Thyroid gland (tissue), 4 donors: ENCODE data around the gene TGFB3. TPM values are rescaled to one million over a fixed set of nuclear protein-coding genes. Genes with fewer than 3 reads are reported as not detected.

Experiments used
- DNase-seq, 2 donors: peaks; one replicate each; pipeline ENCODE4 v3.0.0-alpha.2; 2019
- H3K27ac ChIP-seq, 3 donors: fragments of 200-600 bp; sonication (generic); 1 replicate in 2 of 3; 2 replicates in 1 of 3; pipeline ENCODE4 v1.5.1; 2016 to 2019; ENCODE audit warnings: mild to moderate bottlenecking in 1 of 3, moderate library complexity in 1 of 3
- H3K27me3 ChIP-seq: fragments of 200-600 bp; sonication (generic); one replicate; pipeline ENCODE4 v1.5.1; 2019
- H3K36me3 ChIP-seq, 2 donors: fragments of 200-600 bp; sonication (generic); one replicate each; pipeline ENCODE4 v1.5.1; 2016 to 2019
- H3K4me1 ChIP-seq, 2 donors: fragments of 200-600 bp; sonication (generic); one replicate each; pipeline ENCODE4 v1.5.1; 2017 to 2019
- H3K4me3 ChIP-seq, 3 donors: fragments of 200-600 bp; sonication (generic); replicated peaks in 1 of 3; 1 replicate in 2 of 3; 2 replicates in 1 of 3; pipeline ENCODE4 v1.5.1; 2016; ENCODE audit warnings: mild to moderate bottlenecking in 1 of 3
- H3K9me3 ChIP-seq: fragments of 200-600 bp; sonication (generic); one replicate; pipeline ENCODE4 v1.5.1; 2017
- CTCF ChIP-seq, 6 experiments: fragments of 200-600 bp in 3 of 6; fragments of 450-650 bp in 3 of 6; sonication (generic) in 3 of 6; IDR thresholded peaks; one replicate each; pipeline ENCODE4 v1.5.1; 2016 to 2019; ENCODE audit warnings: antibody characterized with exemption in 6 of 6, mild to moderate bottlenecking in 2 of 6, inconsistent platforms in 1 of 6, moderate library complexity in 1 of 6
- POLR2A ChIP-seq, 2 donors: fragments of 450-650 bp; IDR thresholded peaks; one replicate each; pipeline ENCODE4 v1.6.1; 2017; ENCODE audit warnings: antibody characterized with exemption in 2 of 2, mild to moderate bottlenecking in 2 of 2, moderate library complexity in 1 of 2
- WGBS, 2 donors: methylation state at CpG; one replicate each; pipeline ENCODE4 v1.1.5; 2017; 5-methylcytosine and 5-hydroxymethylcytosine counted together
- intact Hi-C: fragments of 100-400 bp; cut with DNase I; formaldehyde crosslinking; loops from one replicate; pipeline ENCODE4 v1.15.1; 2023
- total RNA-seq, 4 donors: library from RNA; depleted of rRNA; stranded (reverse); fragments of >200 nt; gene quantifications; one replicate each; pipeline ENCODE4 v1.2.3, GENCODE V29; 2016

TGFB3 gene
- total RNA-seq, 4 donors from 2014 or later, result 8.0 to 14.7 (median 11.3) TPM

DNA sequence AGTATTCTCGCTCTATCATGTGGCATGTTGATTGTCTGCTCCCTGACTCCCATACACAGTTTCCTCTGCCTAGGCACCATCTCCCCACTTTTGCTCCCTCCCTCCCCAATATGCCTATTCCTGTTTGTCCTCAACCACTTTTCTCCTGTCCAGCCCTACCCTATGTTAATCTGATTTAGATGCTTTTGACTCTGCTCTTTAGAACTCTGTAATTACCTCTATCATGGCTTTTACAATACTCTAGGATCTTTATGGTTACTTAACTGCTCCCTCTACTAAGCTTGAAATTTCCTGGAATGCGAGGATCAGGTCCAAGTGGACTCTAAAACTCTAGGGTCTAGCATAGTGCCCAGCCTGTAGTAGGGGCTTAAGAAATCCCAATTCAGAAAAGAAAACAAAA, 68.6 kb downstream of the TGFB3 start:
- DNase-seq, result no peak
- TF ChIP-seq CTCF (IDR thresholded peaks at IDR 0.05), result no peak
- no peak for TF ChIP-seq POLR2A (IDR thresholded peaks at IDR 0.05)
- Histone ChIP-seq H3K4me3 (no peak overlapping the region), H3K4me1 (no peaks in the 10 kb centered on the region), H3K27ac (no peak overlapping the region), H3K27me3 (no peaks in the 10 kb centered on the region), H3K9me3 (no peaks in the 10 kb centered on the region), H3K36me3 (no peaks in the 10 kb centered on the region)
- WGBS, 2 donors, result 97 to 98% methylated on average over 2 of the region's 2 CpGs
- intact Hi-C loops, result no loop called here

- H3K4me3 ChIP-seq, result no peak overlapping the region
- no peaks in the 10 kb centered on the region for H3K36me3 ChIP-seq
- no peaks in the 10 kb centered on the region for H3K27me3 ChIP-seq
- DNase-seq, result no peak
- TF ChIP-seq CTCF (IDR thresholded peaks at IDR 0.05) (no peak), POLR2A (IDR thresholded peaks at IDR 0.05) (no peak)
- intact Hi-C loops, result no loop called here
- no peaks in the 10 kb centered on the region for H3K4me1 ChIP-seq
- 64 to 70% methylated on average over 7 of the region's 7 CpGs for WGBS, 2 donors
- no peaks in the 10 kb centered on the region for H3K9me3 ChIP-seq
- H3K27ac ChIP-seq, result no peak overlapping the region
Observed at GRCh38 chr14:75911883-75912282, 69.9 kb downstream of the TGFB3 start.

GRCh38 chr14:75910048-75910447, 71.7 kb downstream of the TGFB3 start:
- H3K4me1 ChIP-seq, result no peaks in the 10 kb centered on the region
- 89 to 92% methylated on average over 2 of the region's 2 CpGs for WGBS, 2 donors
- DNase-seq, result no peak
- H3K36me3 ChIP-seq, result no peaks in the 10 kb centered on the region
- no peaks in the 10 kb centered on the region for H3K27me3 ChIP-seq
- no peak overlapping the region for H3K4me3 ChIP-seq
- no peaks in the 10 kb centered on the region for H3K9me3 ChIP-seq
- no peak for TF ChIP-seq CTCF (IDR thresholded peaks at IDR 0.05)
- no peak for TF ChIP-seq POLR2A (IDR thresholded peaks at IDR 0.05)
- intact Hi-C loops, result no loop called here
- no peak overlapping the region for H3K27ac ChIP-seq

- no peak for DNase-seq
- H3K27me3 ChIP-seq, result no peaks in the 10 kb centered on the region
- no peak overlapping the region for H3K4me3 ChIP-seq
- H3K9me3 ChIP-seq, result no peaks in the 10 kb centered on the region
- TF ChIP-seq CTCF (IDR thresholded peaks at IDR 0.05) (no peak), POLR2A (IDR thresholded peaks at IDR 0.05) (no peak)
- no peaks in the 10 kb centered on the region for H3K4me1 ChIP-seq
- no peak overlapping the region for H3K27ac ChIP-seq
- intact Hi-C loops, result loop anchor here (5.0 kb wide), 1 partner anchor 73 kb away; the partner anchor contains the start of gene TGFB3
- 91 to 97% methylated on average over 3 of the region's 3 CpGs for WGBS, 2 donors
- H3K36me3 ChIP-seq, result no peaks in the 10 kb centered on the region
Observed at GRCh38 chr14:75909630-75910029, 72.2 kb downstream of the TGFB3 start.

Other genes with a start within 250 kb of the TGFB3 start
- gene IFT43, start 3.8 kb upstream of the TGFB3 start, total RNA-seq, result 10 to 100 TPM; 39.0 to 59.8 (median 52.4) TPM
- 100 to 1,000 TPM in 2 of 4 donors, 10 to 100 TPM in 2; 40.8 to 170 (median 84.8) TPM for gene GPATCH2L, start 169.9 kb upstream of the TGFB3 start, total RNA-seq